Superior temporal gyrus (tissue), 1 donor: Measurements from ENCODE around the gene RNF130.

ENCODE experiments used
- DNase-seq: peaks from one replicate; pipeline ENCODE4 v3.0.0-alpha.2; 2016; ENCODE audit errors: extremely low spot score

RNF130 gene

GRCh38 chr5:180056153-180056552 is 15.4 kb downstream of the RNF130 start:
- no peak for DNase-seq

- DNase-seq, result no peak
These were observed 17.3 kb downstream of the RNF130 start for GRCh38 chr5:180054226-180054625.

- DNase-seq, result no peak
These were observed 18.4 kb downstream of the RNF130 start for GRCh38 chr5:180053061-180053602.

DNA sequence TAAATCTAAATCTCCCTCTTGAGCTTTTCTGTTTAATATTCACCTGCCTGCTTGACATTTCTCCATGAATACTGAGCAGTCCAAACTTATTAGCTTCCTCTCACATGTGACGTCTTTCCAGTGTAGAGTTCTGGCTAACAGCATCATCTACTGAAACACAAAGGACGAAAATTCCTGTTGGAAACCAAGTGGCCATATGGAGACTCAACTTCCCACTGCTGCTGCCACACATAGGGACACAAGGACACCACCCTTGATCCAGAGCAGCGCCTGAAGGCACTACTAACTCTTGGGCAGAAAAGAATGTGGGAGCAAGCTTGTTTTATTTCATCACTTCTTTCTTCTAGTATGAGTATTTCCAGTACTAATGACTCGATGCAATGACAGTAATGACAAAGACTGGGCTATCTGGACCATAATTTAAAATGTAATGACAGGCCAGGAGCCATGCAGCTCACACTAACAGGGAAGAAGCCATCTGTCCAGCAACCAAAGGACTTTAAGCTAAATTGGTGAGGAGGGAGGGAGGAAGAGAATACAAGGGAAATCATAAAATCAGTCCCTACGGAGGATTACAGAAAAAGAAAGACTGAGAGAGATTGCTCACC is 19.2 kb downstream of the RNF130 start:
- no peak for DNase-seq

DNA sequence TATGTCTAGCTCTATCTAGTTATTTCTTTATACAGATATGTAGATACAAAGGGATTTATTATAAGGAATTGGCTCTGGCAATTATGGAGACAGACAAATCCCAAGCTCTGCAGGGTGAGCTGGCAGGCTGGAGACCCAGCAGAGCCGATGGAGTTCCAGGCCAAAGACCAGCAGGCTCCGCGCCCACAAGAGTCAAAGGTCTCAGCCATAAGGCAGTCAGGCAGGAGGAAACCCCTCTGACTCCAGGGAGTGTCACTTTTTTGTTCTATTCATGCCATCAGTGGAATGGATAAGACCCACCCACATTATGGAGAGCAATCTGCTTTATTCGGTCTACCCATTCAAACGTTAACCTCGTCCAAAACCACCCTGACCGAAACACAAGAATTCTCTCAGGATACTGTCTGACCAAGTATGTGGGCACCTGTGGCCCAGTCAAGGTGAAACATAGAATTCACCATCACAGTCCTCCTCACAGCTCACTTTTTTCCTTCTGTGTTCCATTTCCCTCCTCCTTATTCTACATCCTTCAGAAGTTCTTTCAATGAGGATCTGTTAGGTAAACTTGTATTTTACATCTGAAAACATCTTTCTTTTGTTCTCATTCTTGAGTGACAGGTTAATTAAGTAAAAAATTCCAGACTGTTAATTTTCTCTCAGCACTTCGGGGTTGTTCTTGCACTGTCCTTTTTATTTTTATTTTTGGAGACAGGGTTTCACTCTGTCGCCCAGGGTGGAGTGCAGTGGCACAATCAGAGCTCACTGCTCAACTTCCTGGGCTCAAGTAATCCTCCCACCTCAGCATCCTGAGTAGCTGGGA is 21.2 kb downstream of the RNF130 start:
- no peak for DNase-seq

DNA sequence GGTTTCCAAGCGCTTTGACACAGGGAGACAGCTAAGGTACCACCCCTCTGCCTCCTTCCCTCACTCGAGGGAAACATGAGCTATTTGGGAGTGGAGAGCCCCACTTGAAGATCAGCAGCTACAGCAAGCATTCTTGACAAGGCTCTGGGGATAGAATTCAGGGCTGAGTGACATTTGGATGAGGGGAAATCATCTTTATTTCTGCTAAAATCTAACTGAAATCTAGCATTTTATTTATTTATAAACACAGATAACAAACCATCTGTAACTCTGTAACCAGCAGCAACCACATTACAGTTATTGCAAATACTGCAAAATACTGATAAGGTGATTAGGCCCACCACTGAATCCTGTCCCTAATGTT is 22.4 kb downstream of the RNF130 start:
- DNase-seq, result no peak

GRCh38 chr5:180047667-180048066 is 23.9 kb downstream of the RNF130 start:
- no peak for DNase-seq

DNA sequence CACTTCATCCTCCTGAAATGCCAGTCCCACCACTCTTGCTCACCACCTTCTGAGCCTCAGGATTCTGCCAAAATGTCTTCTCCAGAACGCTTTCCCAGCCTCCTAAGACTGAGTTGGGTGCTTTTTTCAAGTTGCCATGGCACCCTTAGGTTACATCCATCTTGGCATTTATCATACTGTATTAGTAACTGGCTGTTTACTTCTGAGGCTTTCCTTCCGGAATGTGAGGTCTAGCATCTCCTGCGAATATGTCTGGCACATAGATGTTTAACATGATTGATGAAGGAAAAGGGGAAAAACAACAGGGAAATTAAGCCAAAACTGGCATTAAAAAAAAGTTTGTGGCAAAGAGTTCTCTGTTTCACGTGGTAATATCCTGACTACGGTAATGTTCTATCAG is 24.9 kb downstream of the RNF130 start:
- DNase-seq, result no peak

GRCh38 chr5:180045889-180046499 is 25.6 kb downstream of the RNF130 start:
- no peak for DNase-seq

DNA sequence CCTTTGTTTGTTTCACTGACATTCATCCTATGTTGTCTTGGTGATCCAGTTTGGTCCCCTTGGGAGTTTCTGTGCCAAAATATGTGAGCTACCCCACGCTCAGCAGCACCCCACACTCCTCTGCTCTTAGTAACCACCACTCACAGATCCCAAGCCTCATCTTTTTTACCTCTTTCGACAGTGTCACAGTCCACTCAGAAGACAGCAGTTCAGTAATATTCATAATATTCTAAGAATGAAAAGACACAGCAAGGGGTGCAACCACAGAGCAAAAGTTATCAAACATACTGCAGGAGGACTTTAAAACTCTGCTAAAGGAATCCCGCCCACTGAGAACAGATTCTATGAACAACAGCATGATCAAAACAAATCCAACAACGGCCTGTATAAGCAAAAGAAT is 28.2 kb downstream of the RNF130 start:
- DNase-seq, result no peak

- no peak for DNase-seq
These were observed 30.0 kb downstream of the RNF130 start for GRCh38 chr5:180041301-180042274.

- DNase-seq, result no peak
These were observed 31.0 kb downstream of the RNF130 start for GRCh38 chr5:180040287-180041214.

DNA sequence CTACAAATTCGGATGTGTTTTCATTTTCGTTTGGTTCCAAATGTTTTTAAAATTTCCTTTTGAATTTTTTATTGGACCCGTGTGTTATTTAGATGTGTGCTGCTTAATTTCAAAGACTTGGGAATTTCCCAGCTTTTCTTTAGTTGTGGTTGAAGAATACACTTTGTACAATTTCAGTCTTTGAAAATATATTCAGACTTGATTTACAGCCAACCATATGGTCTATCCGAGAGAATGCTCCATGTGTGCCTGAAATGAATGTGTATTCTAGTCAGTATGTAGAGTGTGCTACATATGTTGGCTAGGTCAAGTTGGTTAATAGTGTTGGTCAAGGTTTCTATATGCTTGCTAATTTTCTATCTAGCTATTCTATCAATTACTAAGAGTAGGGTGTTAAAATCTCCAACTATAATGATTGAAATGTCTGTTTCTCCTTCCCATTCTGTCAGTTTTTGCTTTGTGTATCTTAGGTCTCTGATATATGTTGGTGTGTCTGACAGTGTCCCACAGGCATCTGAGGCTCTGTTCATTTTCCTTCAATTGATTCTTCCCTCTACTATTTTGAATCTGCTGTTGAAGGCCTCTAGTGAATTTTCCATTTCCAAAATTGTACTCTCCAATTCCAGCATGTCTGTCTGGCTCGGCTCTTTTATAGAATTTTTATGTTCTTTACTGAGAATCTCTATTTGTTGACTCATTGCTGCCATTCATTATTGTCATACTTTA is 36.2 kb downstream of the RNF130 start:
- DNase-seq, result no peak

GRCh38 chr5:180034564-180034963 is 37.0 kb downstream of the RNF130 start:
- DNase-seq, result no peak

DNA sequence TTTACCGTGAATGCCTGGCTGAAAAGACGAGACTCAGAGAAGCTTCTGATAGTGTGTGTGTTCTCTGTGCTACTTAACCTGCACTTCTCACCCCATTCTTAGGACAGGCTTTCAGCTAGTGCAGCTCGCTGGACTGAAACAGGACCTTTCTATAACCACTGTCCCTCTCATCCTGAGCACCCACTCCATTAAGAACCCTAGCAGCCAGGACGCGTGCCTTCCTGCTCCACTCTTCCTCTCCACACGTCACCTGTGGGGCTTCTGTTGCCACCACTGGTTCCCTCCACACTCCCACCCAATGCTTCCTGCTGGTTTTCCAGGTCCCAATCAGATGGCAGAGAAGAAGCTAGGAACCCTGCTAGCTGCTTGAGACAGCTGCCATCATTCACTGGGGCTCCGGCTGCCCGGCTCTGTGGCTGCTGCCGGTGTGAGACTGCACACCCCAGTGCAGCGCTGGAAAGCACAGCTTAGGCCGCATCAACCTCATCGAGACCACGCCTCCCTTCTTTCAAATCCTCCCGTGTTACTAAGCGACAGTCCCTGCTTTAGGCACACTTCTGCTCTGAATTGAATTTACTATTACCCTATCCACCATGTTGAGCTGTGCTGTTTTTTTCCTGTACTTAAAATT is 44.0 kb downstream of the RNF130 start:
- DNase-seq, result no peak

- no peak for DNase-seq
These were observed 44.7 kb downstream of the RNF130 start for GRCh38 chr5:180026734-180027458.

GRCh38 chr5:180026320-180026719 is 45.2 kb downstream of the RNF130 start:
- DNase-seq, result no peak

DNA sequence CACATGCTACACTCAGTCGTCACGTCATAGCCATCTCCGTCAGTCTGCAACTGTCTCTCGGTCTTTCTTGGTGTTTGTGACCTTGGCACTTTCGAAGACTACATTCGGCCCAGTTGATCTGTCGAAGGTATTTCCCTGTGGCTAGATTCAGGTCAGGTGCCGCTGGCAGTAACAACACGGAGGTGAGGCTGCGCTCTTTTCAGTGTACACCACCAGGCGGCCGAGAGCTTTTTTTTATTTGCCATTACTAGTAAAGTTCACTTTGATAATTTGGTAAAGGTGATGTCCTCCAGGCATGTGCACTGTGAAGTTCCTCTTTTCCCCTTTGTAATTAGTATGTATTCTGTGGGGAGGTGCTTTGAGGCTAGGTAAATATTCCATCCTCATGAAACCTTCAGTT is 49.7 kb downstream of the RNF130 start:
- no peak for DNase-seq

DNA sequence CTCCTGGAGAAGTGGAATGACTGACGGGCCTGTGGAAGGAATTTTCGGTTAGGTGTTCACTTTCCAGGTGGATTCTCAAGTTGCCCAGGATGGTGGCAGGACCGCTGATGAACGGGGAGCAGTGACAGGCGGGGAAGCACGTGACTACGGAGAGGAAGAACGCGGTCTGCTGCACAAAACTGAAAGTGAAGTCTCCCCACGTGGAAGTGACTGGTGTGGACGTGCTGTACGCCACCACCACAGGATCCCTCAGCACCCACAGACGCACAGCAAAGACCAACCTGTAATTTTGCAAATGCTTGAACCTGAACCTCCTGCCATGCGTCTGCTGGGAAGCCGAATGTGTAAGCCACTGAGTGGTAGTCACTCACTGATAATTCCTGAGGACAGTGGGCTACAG is 51.4 kb downstream of the RNF130 start:
- no peak for DNase-seq
